SJCRH30 (cell line): Measurements from ENCODE around the gene BRF1. TPM values are rescaled to one million over a fixed set of nuclear protein-coding genes. Genes with fewer than 3 reads are reported as not detected.
A peak's percentile ranks its signal among the peaks of the same experiment; 100 is the strongest.

Experiments
- DNase-seq, 2 experiments: peaks; one replicate each; pipeline ENCODE4 v3.0.0-alpha.2; 2015 to 2020
- H3K27ac ChIP-seq: fragments of 250-450 bp; sonication (Bioruptor Pico); 2 replicates; pipeline ENCODE4 v1.5.1; 2020; ENCODE audit warnings: mild to moderate bottlenecking, moderate library complexity
- H3K27me3 ChIP-seq: fragments of 250-450 bp; sonication (Bioruptor Pico); 2 replicates; pipeline ENCODE4 v1.5.1; 2020; ENCODE audit warnings: mild to moderate bottlenecking, moderate library complexity
- H3K36me3 ChIP-seq: fragments of 250-450 bp; sonication (Bioruptor Pico); 2 replicates; pipeline ENCODE4 v1.5.1; 2020; ENCODE audit warnings: mild to moderate bottlenecking, moderate library complexity
- H3K4me1 ChIP-seq: fragments of 250-450 bp; sonication (Bioruptor Pico); 2 replicates; pipeline ENCODE4 v1.5.1; 2020; ENCODE audit warnings: mild to moderate bottlenecking, moderate library complexity
- H3K4me3 ChIP-seq: fragments of 250-450 bp; sonication (Bioruptor Pico); 2 replicates; pipeline ENCODE4 v1.5.1; 2020; ENCODE audit warnings: mild to moderate bottlenecking, moderate library complexity
- H3K9me3 ChIP-seq: fragments of 250-450 bp; sonication (Bioruptor Pico); replicated peaks from 2 replicates; pipeline ENCODE4 v1.5.1; 2020; ENCODE audit warnings: mild to moderate bottlenecking, moderate library complexity
- total RNA-seq: library from RNA; depleted of rRNA; stranded (reverse); fragments of >200 nt; shearing (Covaris generic); gene quantifications from 2 replicates; pipeline ENCODE4 v1.2.3, GENCODE V29; 2014; rRNA removed

BRF1 gene
- 29.3 and 31.4 TPM in 2 replicates for total RNA-seq

- H3K9me3 ChIP-seq: 0 out of 2 replicates have a peak, but pooled peaks cover 3% of the 10 kb centered on the region
- H3K4me3 ChIP-seq: peak within 1 kb of the TSS; percentile 90
- no peaks in the 10 kb centered on the region for H3K4me1 ChIP-seq
- DNase-seq: peak; percentile 97
- H3K36me3 ChIP-seq: no peaks in the 10 kb centered on the region
- no peaks in the 10 kb centered on the region for H3K27me3 ChIP-seq
- H3K27ac ChIP-seq: peak within 1 kb of the TSS; percentile 58
Measured at GRCh38 chr14:105300542-105301102, at the start of gene BRF1. Gene BRF1, minus strand, starts transcription at chr14:105301001. Its CDS starts 372 bp downstream, at chr14:105300629.

GRCh38 chr14:105349992-105350391 lies 49.2 kb upstream of the BRF1 start:
- Histone ChIP-seq H3K4me3 (no peak overlapping the region), H3K36me3 (no peaks in the 10 kb centered on the region), H3K27ac (no peak overlapping the region), H3K9me3 (peaks cover 5% of the 10 kb centered on the region), H3K4me1 (peaks cover 21% of the 10 kb centered on the region), H3K27me3 (no peaks in the 10 kb centered on the region)
- no peak for DNase-seq

DNA sequence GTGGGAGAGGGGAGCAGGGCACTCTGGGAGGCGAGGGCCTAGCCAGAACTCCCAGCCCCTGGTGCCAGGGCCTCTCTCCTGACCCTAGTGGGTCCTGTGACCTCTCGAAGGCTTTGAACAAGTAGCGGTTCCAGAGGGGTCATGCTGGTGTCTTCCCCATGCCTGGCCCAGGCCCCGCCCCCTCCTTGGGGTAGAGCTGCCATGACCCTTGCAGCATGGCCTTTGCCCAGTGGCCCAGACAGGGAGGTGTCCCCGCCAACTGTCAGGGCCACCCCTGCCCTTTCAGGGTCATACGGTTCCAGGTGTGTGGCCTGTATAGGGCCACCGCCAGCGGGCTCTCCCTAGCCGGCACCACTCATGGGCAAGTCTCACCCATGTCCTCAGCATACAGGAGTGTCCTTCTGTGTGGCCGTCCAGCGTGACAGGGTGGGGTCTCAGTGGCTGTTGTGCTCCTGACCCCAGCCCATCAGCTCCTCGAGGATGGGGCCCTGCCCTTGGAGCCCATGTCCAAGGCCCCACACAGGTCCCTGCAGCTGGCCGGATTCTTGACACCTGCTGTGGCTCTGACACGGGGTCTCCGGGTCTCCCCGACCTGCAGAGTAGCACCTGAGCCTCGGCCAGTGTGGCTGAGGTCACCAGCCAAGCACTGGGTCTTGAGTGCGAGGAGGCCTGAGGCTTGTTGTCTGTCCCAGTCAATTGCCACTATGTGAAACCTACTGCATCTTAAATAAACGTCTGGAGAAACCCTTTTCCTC lies 48.3 kb upstream of the BRF1 start:
- no peaks in the 10 kb centered on the region for H3K27me3 ChIP-seq
- DNase-seq: no peak
- no peak overlapping the region for H3K4me3 ChIP-seq
- H3K9me3 ChIP-seq: peaks cover 5% of the 10 kb centered on the region
- peaks cover 21% of the 10 kb centered on the region for H3K4me1 ChIP-seq
- no peaks in the 10 kb centered on the region for H3K36me3 ChIP-seq
- no peak overlapping the region for H3K27ac ChIP-seq

DNA sequence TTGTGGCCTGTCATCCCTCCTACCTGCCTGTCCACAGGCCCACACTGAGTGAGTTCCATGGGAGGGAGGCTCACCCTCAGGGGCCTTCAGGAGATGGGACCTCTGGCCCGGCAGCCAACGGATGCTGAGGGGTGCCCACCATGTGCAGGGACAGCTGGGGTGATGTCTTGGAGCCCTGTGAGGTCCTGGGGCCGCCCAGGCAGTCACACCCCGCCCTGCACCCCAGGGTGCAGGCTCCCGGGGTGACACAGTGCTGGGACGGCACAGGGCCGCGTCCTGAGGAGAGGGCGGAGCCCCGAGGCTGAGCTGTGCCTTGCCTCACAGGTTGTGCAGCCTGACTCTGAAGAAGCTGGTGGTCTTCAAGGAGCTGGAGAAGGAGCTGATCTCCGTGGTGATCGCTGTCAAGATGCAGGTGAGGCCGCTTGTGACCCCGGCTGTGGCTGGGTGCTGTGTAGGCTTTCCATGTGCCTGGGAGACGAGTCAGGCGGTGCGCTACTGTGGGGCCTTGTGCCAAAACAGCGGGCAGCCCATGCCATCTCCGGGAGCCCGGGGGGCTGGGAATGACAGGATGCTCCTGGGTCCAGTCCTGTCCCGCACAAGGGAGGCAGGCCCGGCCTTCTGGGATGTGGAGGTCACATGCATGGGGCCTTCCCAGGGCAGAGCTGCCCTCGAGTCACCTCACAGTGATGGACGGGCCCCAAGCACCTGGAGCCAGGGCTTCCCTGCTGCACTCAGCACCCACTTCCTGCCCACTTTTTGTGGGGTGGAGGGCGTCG lies 47.6 kb upstream of the BRF1 start:
- no peak for DNase-seq
- no peak overlapping the region for H3K27ac ChIP-seq

GRCh38 chr14:105347587-105347968 lies 46.8 kb upstream of the BRF1 start:
- peaks cover 5% of the 10 kb centered on the region for H3K9me3 ChIP-seq
- H3K36me3 ChIP-seq: no peaks in the 10 kb centered on the region
- H3K4me3 ChIP-seq: no peak overlapping the region
- no peak for DNase-seq
- no peak overlapping the region for H3K27ac ChIP-seq
- peaks cover 33% of the 10 kb centered on the region for H3K4me1 ChIP-seq
- H3K27me3 ChIP-seq: no peaks in the 10 kb centered on the region

More for the DNA sequence above, 47.6 kb upstream of the BRF1 start:
- Histone ChIP-seq H3K4me1 (peaks cover 28% of the 10 kb centered on the region), H3K4me3 (no peak overlapping the region), H3K9me3 (peaks cover 5% of the 10 kb centered on the region), H3K36me3 (no peaks in the 10 kb centered on the region), H3K27me3 (no peaks in the 10 kb centered on the region)

GRCh38 chr14:105346876-105347586 lies 46.2 kb upstream of the BRF1 start:
- Histone ChIP-seq H3K9me3 (peaks cover 5% of the 10 kb centered on the region), H3K27ac (no peak overlapping the region), H3K4me3 (no peak overlapping the region), H3K27me3 (no peaks in the 10 kb centered on the region), H3K4me1 (peaks cover 32% of the 10 kb centered on the region), H3K36me3 (no peaks in the 10 kb centered on the region)
- DNase-seq: no peak

DNA sequence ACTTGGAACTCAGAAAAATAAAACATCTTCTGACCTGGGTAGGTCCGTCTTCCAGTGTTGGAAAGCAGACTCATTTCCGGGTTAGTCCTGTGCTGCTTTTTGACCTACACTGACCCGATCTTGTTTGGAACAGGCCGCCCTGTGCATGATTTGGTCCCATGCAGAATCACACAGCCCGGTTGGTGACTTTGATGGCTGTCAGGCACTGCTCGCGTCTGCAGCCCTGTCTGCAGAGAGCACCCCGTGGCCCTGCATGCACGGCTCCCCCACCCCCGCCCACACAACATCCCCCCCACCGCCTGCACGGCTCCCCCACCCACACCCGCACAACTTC lies 45.4 kb upstream of the BRF1 start:
- peaks cover 30% of the 10 kb centered on the region for H3K4me1 ChIP-seq
- H3K27ac ChIP-seq: no peak overlapping the region
- DNase-seq: no peak
- H3K4me3 ChIP-seq: no peak overlapping the region
- peaks cover 5% of the 10 kb centered on the region for H3K9me3 ChIP-seq
- H3K36me3 ChIP-seq: no peaks in the 10 kb centered on the region
- H3K27me3 ChIP-seq: no peaks in the 10 kb centered on the region

GRCh38 chr14:105343194-105343593 lies 42.4 kb upstream of the BRF1 start:
- no peaks in the 10 kb centered on the region for H3K36me3 ChIP-seq
- H3K4me3 ChIP-seq: no peak overlapping the region
- peak; percentile 72 to 93 for DNase-seq
- no peak overlapping the region; the same call in 1 of the 2 replicates for H3K27ac ChIP-seq
- H3K27me3 ChIP-seq: no peaks in the 10 kb centered on the region
- H3K4me1 ChIP-seq: peaks cover 26% of the 10 kb centered on the region
- peaks cover 5% of the 10 kb centered on the region for H3K9me3 ChIP-seq

DNA sequence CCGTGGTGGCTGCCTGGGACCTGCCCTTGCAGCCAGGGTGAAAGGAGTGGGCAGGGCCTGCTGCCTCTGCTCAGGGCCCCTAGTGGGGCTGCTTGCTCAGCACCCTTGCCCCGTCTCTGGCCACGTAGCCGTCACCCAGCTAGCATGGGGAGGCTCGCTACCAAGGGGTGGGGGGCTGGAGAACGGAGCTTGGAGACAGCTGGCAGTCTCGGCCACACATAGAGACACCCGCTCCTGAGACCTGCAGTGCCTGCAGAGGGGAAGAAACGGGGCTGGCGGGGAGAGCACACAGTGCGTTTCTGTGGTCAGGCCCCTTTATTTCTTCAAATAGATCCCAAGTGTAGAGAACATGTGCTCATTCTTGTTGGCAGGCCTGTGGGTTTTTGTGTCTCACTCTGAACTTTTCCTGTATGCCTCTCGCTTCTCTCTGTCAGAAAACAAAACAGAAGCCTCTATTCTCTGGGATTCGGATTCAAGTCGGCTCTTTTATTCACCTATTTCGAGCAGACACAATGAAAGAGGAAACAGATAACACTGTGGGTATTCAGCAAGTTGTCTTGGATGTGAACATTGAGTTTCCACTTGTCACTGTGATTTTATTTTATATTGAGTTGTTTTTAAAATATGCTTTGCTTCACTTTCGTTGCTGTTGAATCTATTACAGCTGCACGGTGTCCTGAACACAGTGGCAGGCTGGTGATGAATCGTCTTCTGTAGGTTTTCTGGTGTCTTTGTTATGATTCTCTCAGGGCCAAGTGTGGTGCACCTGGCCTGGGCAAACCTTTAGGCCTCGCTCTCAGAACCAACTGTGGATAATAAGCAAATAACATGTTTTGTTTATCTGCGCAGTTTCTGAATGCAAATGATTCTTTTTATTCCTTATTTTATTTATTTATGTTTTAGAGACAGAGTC lies 40.3 kb upstream of the BRF1 start:
- peak; percentile 69 to 77 for DNase-seq
- Histone ChIP-seq H3K27me3 (no peaks in the 10 kb centered on the region), H3K4me1 (peaks cover 31% of the 10 kb centered on the region), H3K9me3 (peaks cover 5% of the 10 kb centered on the region), H3K4me3 (0 out of 2 replicates have a peak overlapping the region, but pooled peaks have one; percentile 6), H3K36me3 (no peaks in the 10 kb centered on the region), H3K27ac (peak overlapping the region; percentile 2; the same call in 1 of the 2 replicates)

GRCh38 chr14:105337966-105338741 lies 37.4 kb upstream of the BRF1 start:
- peaks cover 44% of the 10 kb centered on the region for H3K4me1 ChIP-seq
- no peaks in the 10 kb centered on the region for H3K36me3 ChIP-seq
- no peaks in the 10 kb centered on the region for H3K9me3 ChIP-seq
- no peak overlapping the region for H3K27ac ChIP-seq
- no peaks in the 10 kb centered on the region for H3K27me3 ChIP-seq
- H3K4me3 ChIP-seq: no peak overlapping the region
- no peak for DNase-seq

DNA sequence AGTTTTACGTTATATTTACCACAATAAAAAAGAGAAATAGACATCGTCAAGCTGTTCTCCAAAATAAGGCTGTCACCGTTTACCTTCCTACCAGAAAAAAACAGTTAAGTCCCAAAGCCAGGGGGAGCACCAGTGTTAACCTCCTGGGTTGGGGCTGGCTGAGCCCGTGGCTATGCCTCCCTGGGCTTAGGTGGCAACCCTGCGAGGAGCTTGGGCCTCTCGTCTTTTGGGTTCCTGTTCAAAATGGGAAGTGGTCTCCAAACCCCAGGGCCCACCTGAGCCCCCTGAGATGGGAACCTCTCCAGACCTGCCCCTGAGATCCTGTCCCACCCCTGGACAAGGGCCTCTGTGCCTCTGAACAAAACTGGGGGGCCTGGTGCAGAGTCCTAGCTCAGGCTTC lies 36.6 kb upstream of the BRF1 start:
- Histone ChIP-seq H3K4me3 (no peak overlapping the region), H3K9me3 (no peaks in the 10 kb centered on the region), H3K4me1 (peaks cover 48% of the 10 kb centered on the region), H3K36me3 (no peaks in the 10 kb centered on the region), H3K27ac (no peak overlapping the region), H3K27me3 (no peaks in the 10 kb centered on the region)
- DNase-seq: no peak

DNA sequence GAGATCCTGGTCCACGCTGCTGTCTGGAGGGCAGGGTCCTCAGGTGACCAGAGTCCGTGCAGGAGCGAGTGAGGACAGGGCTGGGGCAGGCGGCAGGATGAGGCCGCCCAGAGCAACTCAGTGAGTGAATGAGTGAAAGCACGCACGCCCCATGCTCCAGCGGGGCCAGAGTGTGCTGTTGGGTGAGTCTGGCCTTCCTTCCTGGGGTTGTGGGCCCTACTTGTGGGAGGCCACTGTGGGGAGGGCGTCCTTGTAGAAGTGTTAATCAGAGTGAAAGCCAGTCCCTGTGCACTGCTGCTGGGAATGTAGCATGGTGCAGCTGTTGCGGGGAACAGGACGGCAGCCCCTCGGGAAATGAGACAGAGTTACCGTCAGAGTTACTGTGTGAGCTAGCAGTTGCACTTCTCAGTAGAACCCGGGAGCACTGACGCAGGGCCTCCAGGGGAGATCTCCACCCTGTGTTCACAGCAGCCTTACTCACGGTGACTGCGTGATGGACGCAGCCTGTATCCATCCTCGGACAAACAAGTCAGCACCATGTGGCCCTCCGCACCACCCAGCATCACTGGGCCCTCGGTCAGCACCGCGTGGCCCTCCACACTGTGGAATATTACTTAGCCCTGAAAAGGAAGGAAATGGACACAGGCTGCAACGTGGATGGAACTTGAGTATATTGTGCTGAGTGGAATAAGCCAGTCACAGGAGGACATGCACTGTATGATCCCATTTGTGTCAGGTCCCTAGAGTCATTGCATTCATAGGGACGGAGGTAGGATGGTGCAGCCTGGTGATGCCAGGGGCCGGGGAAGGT lies 35.9 kb upstream of the BRF1 start:
- H3K9me3 ChIP-seq: no peaks in the 10 kb centered on the region; the same call in 1 of the 2 replicates
- H3K4me3 ChIP-seq: no peak overlapping the region
- H3K27me3 ChIP-seq: no peaks in the 10 kb centered on the region
- no peaks in the 10 kb centered on the region for H3K36me3 ChIP-seq
- peak; percentile 91 to 95 for DNase-seq
- H3K4me1 ChIP-seq: peaks cover 51% of the 10 kb centered on the region
- H3K27ac ChIP-seq: peak overlapping the region; percentile 67
